Uterus (tissue), 2 donors: ENCODE data around the gene XYLT1.

ENCODE experiments used
- CTCF ChIP-seq, 4 experiments: fragments of 200-600 bp in 2 of 4; fragments of 450-650 bp in 2 of 4; sonication (generic) in 2 of 4; IDR thresholded peaks; one replicate each; pipeline ENCODE4 v1.5.1; 2016 to 2019; ENCODE audit warnings: antibody characterized with exemption in 4 of 4, mild to moderate bottlenecking in 2 of 4, moderate library complexity in 1 of 4
- POLR2A ChIP-seq, 2 donors: fragments of 450-650 bp; IDR thresholded peaks; one replicate each; pipeline ENCODE4 v1.6.1; 2016; ENCODE audit warnings: antibody characterized with exemption in 2 of 2, mild to moderate bottlenecking in 1 of 2, moderate library complexity in 1 of 2

DNA sequence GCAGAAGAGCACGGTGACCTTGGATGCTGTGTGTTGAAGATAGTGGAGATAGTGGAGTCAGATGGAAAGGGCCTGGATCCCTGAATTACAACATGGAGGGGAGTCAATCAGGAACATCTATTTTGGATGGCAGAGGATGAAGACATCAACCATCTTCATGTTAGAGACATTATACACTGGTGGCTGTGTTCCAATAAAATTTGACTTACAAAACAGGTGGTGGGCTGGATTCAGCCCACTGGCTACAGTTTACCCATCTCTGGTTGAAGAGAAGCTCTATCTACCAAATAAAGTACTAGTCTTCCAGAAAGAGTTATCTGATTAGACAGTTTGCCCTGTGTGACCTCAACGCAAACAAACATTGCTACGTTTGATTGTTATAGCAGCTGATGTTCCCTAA is 247.2 kb downstream of the XYLT1 start:
- TF ChIP-seq CTCF (IDR thresholded peaks at IDR 0.05), result no peak
- no peak for TF ChIP-seq POLR2A (IDR thresholded peaks at IDR 0.05)
